GM04504 (cell line): ENCODE measurements around the gene CENATAC.
"Not testable (repeated sequence)": the region's sequence is repeated elsewhere in the genome, so short reads cannot be mapped to it uniquely, and the experiment has no call there.

ENCODE experiments used
- DNase-seq: peaks from one replicate; pipeline ENCODE4 v3.0.0-alpha.2; 2012; ENCODE audit warnings: low read depth

The CENATAC gene

DNA sequence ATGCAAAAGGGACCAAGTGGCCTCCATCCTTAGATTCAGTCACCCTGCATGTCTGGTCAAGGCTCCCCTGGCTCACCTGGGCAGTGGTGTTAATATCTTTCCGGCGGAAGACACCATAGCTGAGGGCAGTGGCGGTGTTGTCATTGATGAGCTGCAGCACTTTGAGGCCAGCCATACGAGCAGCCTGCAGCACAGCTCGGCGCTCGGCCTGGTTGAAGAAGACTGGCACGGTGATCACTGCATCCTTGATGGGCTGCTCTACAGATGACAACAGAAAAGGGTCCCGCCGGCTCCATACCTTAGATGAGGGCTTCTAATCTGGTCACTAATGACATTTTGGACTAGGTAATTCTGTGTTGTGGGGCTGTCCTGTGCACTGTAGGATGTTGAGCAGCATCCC is 56.5 kb downstream of the CENATAC start:
- DNase-seq: no peak

DNA sequence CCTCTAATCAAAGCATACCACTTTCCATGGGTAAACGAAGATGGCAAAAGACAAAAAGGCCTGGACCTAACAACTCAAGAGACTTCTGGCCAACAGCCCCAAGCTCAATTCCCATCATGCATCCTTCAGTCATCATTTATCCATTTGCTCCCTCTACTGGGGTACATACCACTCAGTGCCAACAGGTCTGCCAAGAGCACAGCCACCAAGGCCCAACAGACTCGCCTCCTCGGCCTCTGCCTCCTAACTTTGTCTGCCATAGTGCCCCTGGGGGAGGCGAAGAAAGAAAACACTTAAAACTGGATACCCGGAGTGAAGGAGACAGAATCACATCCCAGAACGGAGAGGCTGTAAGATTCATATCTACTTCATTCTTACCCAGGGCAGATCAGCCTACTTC is 58.0 kb downstream of the CENATAC start:
- DNase-seq: no peak

- no peak for DNase-seq
Observed at GRCh38 chr11:119056421-119056999, 58.6 kb downstream of the CENATAC start.

DNA sequence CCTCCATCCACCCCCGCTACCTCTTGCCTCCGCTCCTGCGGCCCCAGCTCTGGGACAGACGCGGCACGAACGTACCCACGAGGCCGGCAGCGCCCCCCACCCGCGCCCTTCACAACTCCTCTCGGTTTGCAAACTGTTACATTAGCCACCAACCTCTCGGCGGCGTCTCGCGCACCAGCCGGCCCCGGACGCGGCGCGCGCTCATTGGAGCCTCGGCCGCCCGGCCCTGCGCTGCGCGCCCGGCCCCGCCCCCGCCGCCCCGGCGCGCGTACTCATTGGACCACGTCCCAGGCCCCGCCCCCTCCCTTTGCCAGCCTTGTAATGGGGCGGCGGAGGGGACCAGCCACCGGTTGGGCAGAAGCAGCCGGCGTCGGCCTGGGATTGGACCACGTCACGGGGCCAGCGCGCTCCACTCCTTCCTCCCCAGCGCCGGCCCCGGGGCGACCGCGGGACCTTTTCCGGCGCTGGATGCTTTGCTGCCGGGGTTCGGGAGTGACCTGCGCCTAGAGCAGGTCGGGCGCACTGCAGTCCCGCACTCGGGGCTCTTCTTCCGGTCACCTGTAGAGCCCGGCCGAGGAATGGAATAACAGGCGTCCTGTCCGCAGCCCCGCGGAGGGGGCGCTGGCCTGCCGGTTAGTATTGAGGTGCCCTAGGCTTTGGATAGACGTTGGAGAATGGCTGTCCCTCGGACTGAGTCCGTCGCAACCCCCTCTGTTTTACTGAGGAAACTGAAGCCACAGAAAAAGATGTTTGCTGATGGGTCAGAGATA is 59.2 kb downstream of the CENATAC start, which contains the start of gene HYOU1:
HYOU1 (minus strand) TSS at position 206 of the 770 bp plus-strand sequence. CDS start 1,045 bp downstream, outside the sequence.
- DNase-seq: peak; percentile 89

GRCh38 chr11:119059128-119059527 is 61.2 kb downstream of the CENATAC start:
- DNase-seq: not testable (repeated sequence)

DNA sequence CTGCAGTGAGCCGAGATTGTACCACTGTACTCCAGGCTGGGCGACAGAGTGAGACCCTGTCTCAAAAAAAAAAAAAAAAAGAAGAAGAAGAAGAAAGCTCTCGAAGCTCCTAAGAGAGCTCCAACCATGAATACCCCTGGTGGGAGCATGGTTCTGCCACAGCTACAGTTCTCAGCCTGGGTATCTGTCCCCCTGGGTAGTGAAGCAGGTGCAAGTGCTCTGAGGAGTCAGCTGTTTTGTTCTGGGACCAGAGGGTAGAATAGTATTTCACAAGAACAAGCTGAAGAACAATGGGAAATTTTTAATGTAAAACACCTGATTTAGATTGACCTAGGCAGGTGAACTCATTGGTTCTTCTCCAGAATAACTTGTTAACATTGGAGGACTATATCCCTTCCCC is 63.3 kb downstream of the CENATAC start:
- no peak for DNase-seq

GRCh38 chr11:119062779-119063178 is 64.8 kb downstream of the CENATAC start:
- peak; percentile 42 for DNase-seq

- DNase-seq: no peak
Observed at GRCh38 chr11:119065369-119065768, 67.4 kb downstream of the CENATAC start.
